K562 (cell line): ENCODE data around the gene PTBP3. TPM values are rescaled to one million over a fixed set of nuclear protein-coding genes. Genes with fewer than 3 reads are reported as not detected.
A peak's percentile ranks its signal among the peaks of the same experiment; 100 is the strongest.

Source experiments
- ADNP ChIP-seq: fragments of 200-800 bp; sonication (Bioruptor generic); IDR thresholded peaks from 2 replicates; pipeline ENCODE4 v1.6.1; 2016; ENCODE audit warnings: missing genetic modification characterization, missing compliant biosample characterization
- CC2D1A ChIP-seq: fragments of 450-650 bp; IDR thresholded peaks from 2 replicates; pipeline ENCODE4 v1.6.1; 2017; ENCODE audit warnings: mild to moderate bottlenecking
- DNMT1 ChIP-seq: fragments of 450-650 bp; IDR thresholded peaks from 2 replicates; pipeline ENCODE4 v1.6.1; 2016; ENCODE audit warnings: antibody characterized with exemption, mild to moderate bottlenecking
- ERF ChIP-seq: fragments of 450-650 bp; formaldehyde crosslinking; IDR thresholded peaks from 2 replicates; pipeline ENCODE4 v1.4.0; 2020; ENCODE audit warnings: mild to moderate bottlenecking, mixed read lengths
- GATA2 ChIP-seq: sonication (generic); formaldehyde crosslinking; IDR thresholded peaks from 2 replicates; pipeline ENCODE4 v1.4.0; 2020; ENCODE audit warnings: mild to moderate bottlenecking, missing genetic modification reagents
- MYNN ChIP-seq, 2 experiments: sonication (generic); formaldehyde crosslinking in 1 of 2; IDR thresholded peaks; 2 replicates each; pipeline versions ENCODE4 v1.5.0 to v1.6.1; 2016 to 2020; ENCODE audit warnings: antibody characterized with exemption in 1 of 2, missing genetic modification reagents in 1 of 2
- PHB ChIP-seq: fragments of 250-450 bp; sonication (Bioruptor Pico); IDR thresholded peaks from 2 replicates; pipeline ENCODE4 v1.5.0; 2021
- RCOR1 ChIP-seq, 2 experiments: IDR thresholded peaks; 2 replicates each; pipeline ENCODE4 v1.6.1; 2012; ENCODE audit warnings: low read depth in 2 of 2, low read length in 2 of 2, borderline replicate concordance in 1 of 2, improper control_type of control experiment in 1 of 2
- RHOXF2B ChIP-seq: fragments of 250-450 bp; sonication (Bioruptor Pico); conservative IDR thresholded peaks from 2 replicates; pipeline ENCODE4 v1.5.1; 2021
- TCF7L2 ChIP-seq: fragments of 150-350 bp; IDR thresholded peaks from 2 replicates; pipeline ENCODE4 v1.6.1; 2016; ENCODE audit warnings: low read depth, mild to moderate bottlenecking, low read length, moderate library complexity
- TSC22D4 ChIP-seq: fragments of 450-650 bp; IDR thresholded peaks from 2 replicates; pipeline ENCODE4 v1.6.1; 2016; ENCODE audit warnings: missing genetic modification characterization, missing biosample characterization, control low read depth
- ZFP1 ChIP-seq: fragments of 450-650 bp; formaldehyde crosslinking; IDR thresholded peaks from 2 replicates; pipeline ENCODE4 v1.4.0; 2020; ENCODE audit warnings: mild to moderate bottlenecking, mixed read lengths
- ZNF143 ChIP-seq: sonication (generic); formaldehyde crosslinking; IDR thresholded peaks from 2 replicates; pipeline ENCODE4 v1.9.0; 2022; ENCODE audit warnings: mild to moderate bottlenecking, missing genetic modification reagents
- ZNF224 ChIP-seq: sonication (generic); formaldehyde crosslinking; IDR thresholded peaks from 2 replicates; pipeline ENCODE4 v1.8.0; 2022; ENCODE audit warnings: mild to moderate bottlenecking, missing genetic modification reagents
- polyA plus RNA-seq, 8 experiments: library from polyadenylated mRNA; depleted of rRNA in 4 of 8; stranded (reverse) in 5 of 8; unstranded in 3 of 8; fragments of >200 nt; fragmentation: Nextera tagmentation in 2 of 8; fragmentation: Illumina TruSeq in 1 of 8; extraction: Ambion mirVana in 2 of 8; extraction: Trizol in 1 of 8; gene quantifications; 2 replicates each; pipeline versions ENCODE4 v1.2.1 to v1.2.3, GENCODE V29; 2011 to 2014; ENCODE audit warnings: inconsistent platforms in 1 of 8, missing spikeins in 1 of 8
- total RNA-seq, 7 experiments: library from RNA; depleted of rRNA in 6 of 7; stranded (reverse); fragments of >200 nt in 6 of 7; fragmentation: Illumina TruSeq in 2 of 7; extraction: Trizol in 2 of 7; gene quantifications; 2 replicates each; pipeline versions ENCODE4 v1.2.1 to v1.2.3, GENCODE V29; 2011 to 2021; ENCODE audit warnings: low replicate concordance in 1 of 7
- TF ChIP-seq, protein P1 (sequence below): sonication (generic); IDR thresholded peaks from 2 replicates; pipeline ENCODE4 v1.6.1; 2016
- TF ChIP-seq, protein P2 (sequence below), 2 experiments: fragments of 250-450 bp in 1 of 2; fragments of 450-650 bp in 1 of 2; sonication (Bioruptor Pico) in 1 of 2; IDR thresholded peaks; 2 replicates each; pipeline versions ENCODE4 v1.6.1 to v1.8.0; 2016 to 2021; ENCODE audit warnings: mild to moderate bottlenecking in 2 of 2, moderate library complexity in 2 of 2, missing compliant biosample characterization in 1 of 2, missing genetic modification characterization in 1 of 2
- TF ChIP-seq, protein P3 (sequence below): IDR thresholded peaks from 2 replicates; pipeline ENCODE4 v1.6.1; 2014; ENCODE audit warnings: antibody characterized with exemption
- TF ChIP-seq, protein P4 (sequence below): fragments of 250-450 bp; sonication (Bioruptor Pico); IDR thresholded peaks from 2 replicates; pipeline ENCODE4 v1.4.0; 2020; ENCODE audit warnings: mild to moderate bottlenecking, moderate library complexity
- TF ChIP-seq, protein P5 (sequence below): fragments of 250-450 bp; sonication (Bioruptor Pico); IDR thresholded peaks from 2 replicates; pipeline ENCODE4 v1.5.0; 2021; ENCODE audit warnings: mild to moderate bottlenecking, moderate library complexity

Gene PTBP3
- total and polyA plus RNA-seq, 9 of the 15 experiments (the other 6 are each of a cell fraction or from before 2014, with no cell fraction given), result 22.4 to 132 (median 68.0) TPM

DNA sequence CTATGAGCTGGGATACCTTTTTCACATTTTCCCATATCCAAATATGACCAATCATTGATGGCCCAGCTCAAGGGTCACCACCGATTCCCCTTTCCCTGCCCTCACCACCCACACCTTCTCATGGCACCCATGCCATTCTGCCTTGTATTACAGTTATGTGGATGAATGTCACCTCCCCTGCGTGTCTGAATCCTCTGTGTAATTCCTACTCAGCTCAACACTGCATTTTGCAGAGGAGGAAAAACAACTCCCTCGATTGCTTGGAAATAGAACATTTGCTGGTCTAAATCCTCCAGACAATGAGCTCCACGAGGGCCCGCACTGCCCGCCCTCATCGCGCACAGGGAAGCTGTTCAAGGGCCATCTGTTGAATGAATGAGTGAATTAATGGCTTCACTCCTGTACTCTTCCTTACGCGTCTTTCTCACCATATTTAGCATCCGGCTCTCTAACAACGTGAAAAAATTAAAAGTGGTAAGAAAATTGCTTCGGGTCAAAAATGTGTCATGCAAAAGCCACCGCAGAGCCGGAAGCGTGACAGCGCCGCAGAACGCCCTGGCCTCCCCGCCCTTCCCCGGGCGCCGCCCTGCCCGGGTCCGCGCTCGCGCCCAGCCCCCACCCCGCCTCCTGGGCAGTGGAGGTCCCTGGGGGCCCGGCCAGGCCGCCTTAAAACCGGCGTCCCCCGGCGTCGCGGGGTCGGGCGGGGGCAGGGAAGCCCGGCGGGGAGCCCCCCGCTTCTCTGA is 159.0 kb downstream of the PTBP3 start (continued):
- TF ChIP-seq, protein P1, sequence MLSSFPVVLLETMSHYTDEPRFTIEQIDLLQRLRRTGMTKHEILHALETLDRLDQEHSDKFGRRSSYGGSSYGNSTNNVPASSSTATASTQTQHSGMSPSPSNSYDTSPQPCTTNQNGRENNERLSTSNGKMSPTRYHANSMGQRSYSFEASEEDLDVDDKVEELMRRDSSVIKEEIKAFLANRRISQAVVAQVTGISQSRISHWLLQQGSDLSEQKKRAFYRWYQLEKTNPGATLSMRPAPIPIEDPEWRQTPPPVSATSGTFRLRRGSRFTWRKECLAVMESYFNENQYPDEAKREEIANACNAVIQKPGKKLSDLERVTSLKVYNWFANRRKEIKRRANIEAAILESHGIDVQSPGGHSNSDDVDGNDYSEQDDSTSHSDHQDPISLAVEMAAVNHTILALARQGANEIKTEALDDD, result no peak
- TF ChIP-seq ZFP1 (CRISPR knock-in tag) (no peak), TCF7L2 (no peak), GATA2 (CRISPR knock-in tag) (no peak), RHOXF2B (CRISPR knock-in tag) (no peak), RCOR1 (IDR thresholded peaks at IDR 0.05; ENCODE audit: borderline replicate concordance in 1 of 2, low read depth in 2 of 2, low read length in 2 of 2) (no peak), PHB (CRISPR knock-in tag) (no peak), ZNF224 (no peak), TSC22D4 (no peak), CC2D1A (no peak), DNMT1 (no peak), ADNP (no peak), ZNF143 (CRISPR knock-in tag) (0 out of 2 replicates have a peak, but pooled peaks have one; percentile 13), ERF (CRISPR knock-in tag) (0 out of 2 replicates have a peak, but pooled peaks have one; percentile 39), MYNN (IDR thresholded peaks at IDR 0.05) (no peak), MYNN (CRISPR knock-in tag; IDR thresholded peaks at IDR 0.05) (no peak)
- TF ChIP-seq, protein P2, sequence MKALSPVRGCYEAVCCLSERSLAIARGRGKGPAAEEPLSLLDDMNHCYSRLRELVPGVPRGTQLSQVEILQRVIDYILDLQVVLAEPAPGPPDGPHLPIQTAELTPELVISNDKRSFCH (CRISPR knock-in tag; IDR thresholded peaks at IDR 0.05), result no peak
- TF ChIP-seq, protein P2 (tag; IDR thresholded peaks at IDR 0.05), result peak; percentile 69
- TF ChIP-seq, protein P3, sequence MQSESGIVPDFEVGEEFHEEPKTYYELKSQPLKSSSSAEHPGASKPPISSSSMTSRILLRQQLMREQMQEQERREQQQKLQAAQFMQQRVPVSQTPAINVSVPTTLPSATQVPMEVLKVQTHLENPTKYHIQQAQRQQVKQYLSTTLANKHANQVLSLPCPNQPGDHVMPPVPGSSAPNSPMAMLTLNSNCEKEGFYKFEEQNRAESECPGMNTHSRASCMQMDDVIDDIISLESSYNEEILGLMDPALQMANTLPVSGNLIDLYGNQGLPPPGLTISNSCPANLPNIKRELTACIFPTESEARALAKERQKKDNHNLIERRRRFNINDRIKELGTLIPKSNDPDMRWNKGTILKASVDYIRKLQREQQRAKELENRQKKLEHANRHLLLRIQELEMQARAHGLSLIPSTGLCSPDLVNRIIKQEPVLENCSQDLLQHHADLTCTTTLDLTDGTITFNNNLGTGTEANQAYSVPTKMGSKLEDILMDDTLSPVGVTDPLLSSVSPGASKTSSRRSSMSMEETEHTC, result no peak
- TF ChIP-seq, protein P4, sequence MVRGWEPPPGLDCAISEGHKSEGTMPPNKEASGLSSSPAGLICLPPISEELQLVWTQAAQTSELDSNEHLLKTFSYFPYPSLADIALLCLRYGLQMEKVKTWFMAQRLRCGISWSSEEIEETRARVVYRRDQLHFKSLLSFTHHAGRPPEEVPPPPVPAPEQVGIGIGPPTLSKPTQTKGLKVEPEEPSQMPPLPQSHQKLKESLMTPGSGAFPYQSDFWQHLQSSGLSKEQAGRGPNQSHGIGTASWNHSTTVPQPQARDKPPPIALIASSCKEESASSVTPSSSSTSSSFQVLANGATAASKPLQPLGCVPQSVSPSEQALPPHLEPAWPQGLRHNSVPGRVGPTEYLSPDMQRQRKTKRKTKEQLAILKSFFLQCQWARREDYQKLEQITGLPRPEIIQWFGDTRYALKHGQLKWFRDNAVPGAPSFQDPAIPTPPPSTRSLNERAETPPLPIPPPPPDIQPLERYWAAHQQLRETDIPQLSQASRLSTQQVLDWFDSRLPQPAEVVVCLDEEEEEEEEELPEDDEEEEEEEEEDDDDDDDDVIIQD (CRISPR knock-in tag), result no peak
- TF ChIP-seq, protein P5, sequence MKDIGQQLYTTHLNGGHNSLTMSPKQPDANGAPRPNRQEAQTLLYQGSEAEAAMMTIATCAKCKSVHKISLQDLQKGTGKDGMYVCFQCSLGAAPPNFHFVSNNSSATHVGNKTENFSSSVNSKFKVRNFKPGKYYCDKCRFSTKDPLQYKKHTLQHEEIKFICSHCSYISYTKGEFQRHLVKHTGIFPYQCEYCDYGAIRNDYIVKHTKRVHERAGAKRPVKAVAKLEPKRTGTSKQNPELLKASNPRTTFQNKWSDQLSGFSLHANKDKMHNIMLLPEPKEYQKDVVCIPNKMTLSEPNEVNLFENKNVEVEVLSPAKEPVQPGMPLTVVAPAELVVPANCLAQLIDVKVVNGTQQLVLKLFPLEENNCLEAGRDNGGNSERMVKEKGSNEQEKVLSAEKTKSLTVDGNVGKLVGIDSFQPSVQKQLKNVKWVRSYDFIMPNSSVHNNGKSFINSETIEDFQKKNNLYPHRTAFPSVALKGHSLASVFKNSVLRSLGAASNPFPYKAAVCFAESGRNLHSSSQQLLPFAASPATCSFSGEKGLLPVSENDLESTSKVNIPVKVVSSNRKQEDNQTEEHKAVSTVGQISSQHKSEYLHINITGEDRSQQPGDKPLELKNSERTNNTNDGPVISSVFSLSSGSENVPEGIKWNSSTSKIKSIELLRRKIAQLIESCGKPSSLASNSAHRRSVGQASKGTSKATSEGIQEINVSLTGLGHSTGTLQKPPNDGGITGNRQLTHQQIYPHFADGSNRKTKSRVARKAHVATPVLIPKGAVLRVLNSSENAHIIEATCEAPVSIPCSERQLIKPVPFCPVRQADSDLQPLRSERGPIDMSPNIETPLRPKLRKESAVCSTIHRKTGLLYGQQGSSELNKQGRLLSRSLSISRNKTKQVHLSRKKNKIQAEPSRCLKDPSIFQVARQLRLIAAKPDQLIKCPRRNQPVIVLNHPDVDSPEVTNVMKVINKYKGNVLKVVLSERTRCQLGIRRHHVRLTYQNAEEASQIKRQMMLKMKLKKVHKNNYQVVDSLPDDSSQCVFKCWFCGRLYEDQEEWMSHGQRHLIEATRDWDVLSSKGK (CRISPR knock-in tag), result no peak
